PC-9 (cell line): Measurements from ENCODE around the gene CBLB. TPM values are rescaled to one million over a fixed set of nuclear protein-coding genes. Genes with fewer than 3 reads are reported as not detected.
A peak's percentile ranks its signal among the peaks of the same experiment; 100 is the strongest.

Source experiments
- BruUV-seq: library from RNA; stranded (reverse); fragments of 400-500 nt; replicated peaks from 2 replicates; lab custom pipeline; 2021; lab: Mats Ljungman, UMichigan
- CTCF ChIA-PET: fragments of 300-600 bp; sonication (Branson Sonifier 250); formaldehyde crosslinking; loops from one replicate; lab custom pipeline; 2022; ENCODE audit warnings: antibody characterized with exemption; lab: Charles Lee
- POLR2A ChIA-PET: fragments of 300-600 bp; sonication (Branson Sonifier 250); formaldehyde crosslinking; loops from one replicate; lab custom pipeline; 2022; ENCODE audit warnings: antibody characterized with exemption; ENCODE audit not compliant: unreplicated experiment; lab: Charles Lee
- DNase-seq, 2 experiments: peaks; one replicate each; pipeline versions ENCODE4 v3.0.0 to v3.0.0-alpha.2; 2015 to 2022; ENCODE audit warnings: mixed read lengths in 1 of 2
- H2AFZ ChIP-seq: fragments of 200-600 bp; sonication (generic); 2 replicates; pipeline ENCODE4 v1.8.1; 2017; ENCODE audit warnings: antibody characterized with exemption
- H3F3A ChIP-seq: fragments of 200-600 bp; sonication (generic); 2 replicates; pipeline ENCODE4 v1.8.1; 2017; ENCODE audit warnings: antibody characterized with exemption, mild to moderate bottlenecking, low read depth; ENCODE audit not compliant: insufficient read depth
- H3K27ac ChIP-seq: fragments of 200-600 bp; sonication (generic); 2 replicates; pipeline ENCODE4 v1.6.1; 2016; ENCODE audit warnings: mixed run types
- H3K27me3 ChIP-seq: fragments of 200-600 bp; sonication (generic); 2 replicates; pipeline ENCODE4 v1.6.1; 2016; ENCODE audit warnings: low read depth, mixed run types; ENCODE audit not compliant: insufficient read depth
- H3K36me3 ChIP-seq: fragments of 200-600 bp; sonication (generic); 2 replicates; pipeline ENCODE4 v1.6.1; 2016; ENCODE audit warnings: low read depth, mixed run types
- H3K4me1 ChIP-seq: fragments of 200-600 bp; sonication (generic); replicated peaks from 2 replicates; pipeline ENCODE4 v1.6.1; 2016; ENCODE audit warnings: mixed run types; ENCODE audit not compliant: insufficient read depth
- H3K4me2 ChIP-seq: fragments of 200-600 bp; sonication (generic); 2 replicates; pipeline ENCODE4 v1.6.1; 2017; ENCODE audit warnings: mixed run types
- H3K4me3 ChIP-seq: fragments of 200-600 bp; sonication (generic); 2 replicates; pipeline ENCODE4 v1.6.1; 2016; ENCODE audit warnings: mixed run types
- H3K79me2 ChIP-seq: fragments of 200-600 bp; sonication (generic); 2 replicates; pipeline ENCODE4 v1.6.1; 2017; ENCODE audit warnings: low read depth, mixed run types
- H3K9me2 ChIP-seq: fragments of 200-600 bp; sonication (generic); 2 replicates; pipeline ENCODE4 v1.8.1; 2017; ENCODE audit warnings: mild to moderate bottlenecking; ENCODE audit not compliant: insufficient read depth
- H3K9me3 ChIP-seq: fragments of 200-600 bp; sonication (generic); 2 replicates; pipeline ENCODE4 v1.8.1; 2016; ENCODE audit warnings: low read depth; ENCODE audit not compliant: insufficient read depth
- H4K20me1 ChIP-seq: fragments of 200-600 bp; sonication (generic); 2 replicates; pipeline ENCODE4 v1.8.1; 2017; ENCODE audit not compliant: insufficient read depth
- CTCF ChIP-seq: fragments of 200-600 bp; sonication (generic); conservative IDR thresholded peaks from 2 replicates; pipeline ENCODE4 v1.6.1; 2017; ENCODE audit warnings: mixed run types, antibody characterized with exemption, mild to moderate bottlenecking, moderate library complexity
- EZH2 ChIP-seq: fragments of 200-600 bp; sonication (generic); IDR thresholded peaks from 2 replicates; pipeline ENCODE4 v1.8.0; 2017; ENCODE audit warnings: antibody characterized with exemption, low read depth
- intact Hi-C: fragments of 100-400 bp; cut with micrococcal nuclease; formaldehyde crosslinking; loops from one replicate; pipeline ENCODE4 v1.10.0; 2022; ENCODE audit not compliant: unreplicated experiment
- total RNA-seq: library from RNA; stranded (reverse); gene quantifications from 2 replicates; pipeline ENCODE4 v1.2.3, GENCODE V29; 2021

CBLB gene
- total RNA-seq, 1 experiment from 2014 or later = 44.0 TPM

- no peak for DNase-seq
- peak overlapping the region; percentile 98; the same call in 1 of the 2 replicates for H2AFZ ChIP-seq
- TF ChIP-seq CTCF = no peak
- BruUV-seq = TSS peak; percentile 38
- peaks cover 11% of the 10 kb centered on the region; the same call in 1 of the 2 replicates for H3K36me3 ChIP-seq
- no peaks in the 10 kb centered on the region for H3K9me3 ChIP-seq
- H3K79me2 ChIP-seq = peaks cover 11% of the 10 kb centered on the region; the same call in 1 of the 2 replicates
- H3K4me2 ChIP-seq = peak overlapping the region; percentile 86
- peak overlapping the region; percentile 69 for H3K4me3 ChIP-seq
- H3K27ac ChIP-seq = no peak overlapping the region
- H3K9me2 ChIP-seq = no peaks in the 10 kb centered on the region
- peaks cover 36% of the 10 kb centered on the region for H3K4me1 ChIP-seq
- no peaks in the 10 kb centered on the region for H3K27me3 ChIP-seq
- CTCF ChIA-PET = no interaction called here
- no peaks in the 10 kb centered on the region for H4K20me1 ChIP-seq
- intact Hi-C loops = loop anchor here (5.0 kb wide), 4 partner anchors 340 to 740 kb away; partner anchors contain the start of gene ALCAM
- POLR2A ChIA-PET = interaction anchor here (0.5 to 0.7 kb wide), 4 partner anchors 178 to 1674 kb away, joined by 6 to 9 read pairs (median 8); no protein-coding TSS in a partner anchor
- peaks cover 7% of the 10 kb centered on the region for H3F3A ChIP-seq
Observed at GRCh38 chr3:105866656-105867653, 1.9 kb downstream of the CBLB start.

- no peaks in the 10 kb centered on the region for H3K27me3 ChIP-seq
- no peak overlapping the region for H2AFZ ChIP-seq
- TF ChIP-seq EZH2 = no peak
- no peak for TF ChIP-seq CTCF
- H3K9me3 ChIP-seq = no peaks in the 10 kb centered on the region
- CTCF ChIA-PET = no interaction called here
- intact Hi-C loops = loop anchor here (5.0 kb wide), 4 partner anchors 341 to 741 kb away; partner anchors contain the start of gene ALCAM
- POLR2A ChIA-PET = no interaction called here
- no TSS peak for BruUV-seq
- no peaks in the 10 kb centered on the region for H3K9me2 ChIP-seq
- peaks cover 36% of the 10 kb centered on the region for H3K4me1 ChIP-seq
- no peak overlapping the region for H3K4me3 ChIP-seq
- peaks cover 11% of the 10 kb centered on the region; the same call in 1 of the 2 replicates for H3K79me2 ChIP-seq
- no peaks in the 10 kb centered on the region for H4K20me1 ChIP-seq
- no peak overlapping the region for H3K27ac ChIP-seq
- H3K36me3 ChIP-seq = peaks cover 11% of the 10 kb centered on the region; the same call in 1 of the 2 replicates
- peaks cover 7% of the 10 kb centered on the region for H3F3A ChIP-seq
- DNase-seq = no peak
- H3K4me2 ChIP-seq = peak overlapping the region; percentile 86; the same call in 1 of the 2 replicates
Observed at GRCh38 chr3:105865867-105866350, 2.9 kb downstream of the CBLB start.

- Histone ChIP-seq H3K36me3 (peaks cover 11% of the 10 kb centered on the region; the same call in 1 of the 2 replicates), H2AFZ (no peak overlapping the region), H3K27me3 (no peaks in the 10 kb centered on the region), H3K4me3 (no peak overlapping the region), H3K79me2 (peaks cover 11% of the 10 kb centered on the region; the same call in 1 of the 2 replicates), H3K4me1 (peaks cover 30% of the 10 kb centered on the region), H3K9me3 (no peaks in the 10 kb centered on the region), H3K27ac (no peak overlapping the region), H3F3A (peaks cover 7% of the 10 kb centered on the region; the same call in 1 of the 2 replicates), H3K4me2 (peak overlapping the region; percentile 86; the same call in 1 of the 2 replicates), H4K20me1 (no peaks in the 10 kb centered on the region), H3K9me2 (no peaks in the 10 kb centered on the region)
- BruUV-seq = no TSS peak
- ChIA-PET POLR2A (interaction anchor here (0.6 kb wide), 1 partner anchor 1207 kb away, joined by 3 read pairs; no protein-coding TSS in a partner anchor), CTCF (interaction anchor here (0.5 to 0.6 kb wide), 2 partner anchors 236 to 393 kb away, joined by 3 to 6 read pairs; no protein-coding TSS in a partner anchor)
- DNase-seq = no peak
- TF ChIP-seq CTCF (no peak), EZH2 (no peak)
- intact Hi-C loops = loop anchor here (5.0 kb wide), 4 partner anchors 342 to 742 kb away; partner anchors contain the start of gene ALCAM
Observed at GRCh38 chr3:105865016-105865623, 3.7 kb downstream of the CBLB start.
